ENCODE measurements around the gene HEPACAM2.

The HEPACAM2 gene

DNA sequence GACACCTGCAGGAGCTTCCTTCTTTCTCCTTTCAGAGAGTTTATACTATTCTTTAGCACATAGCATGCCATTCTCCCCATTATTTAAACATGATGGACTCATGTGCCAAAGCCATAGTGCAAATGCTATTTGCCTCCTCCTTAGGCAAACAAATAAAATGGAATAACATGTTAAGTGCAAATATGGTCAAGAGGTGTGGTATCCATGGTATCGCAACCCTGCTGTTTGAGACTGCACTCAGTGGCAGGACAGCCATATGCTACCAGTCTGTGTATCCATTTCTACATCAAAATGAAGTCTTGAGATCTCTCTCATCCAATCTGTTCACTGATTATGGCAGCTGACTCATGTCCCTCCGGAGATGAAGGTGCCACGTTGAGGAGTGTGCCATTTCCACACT, 22.8 kb downstream of the HEPACAM2 start:
- DNase-seq (ENCODE audit: low read depth in 1 of 2, low spot score in 1 of 2): no peak
- Histone ChIP-seq H3K4me3 (replicated peaks; ENCODE audit: insufficient read depth, low read length) (no peak overlapping the region), H3K27me3 (ENCODE audit: insufficient read depth, poor library complexity, severe bottlenecking) (peaks cover 4% of the 10 kb centered on the region), H3K27ac (replicated peaks) (no peak overlapping the region)
- TF ChIP-seq, protein P1, sequence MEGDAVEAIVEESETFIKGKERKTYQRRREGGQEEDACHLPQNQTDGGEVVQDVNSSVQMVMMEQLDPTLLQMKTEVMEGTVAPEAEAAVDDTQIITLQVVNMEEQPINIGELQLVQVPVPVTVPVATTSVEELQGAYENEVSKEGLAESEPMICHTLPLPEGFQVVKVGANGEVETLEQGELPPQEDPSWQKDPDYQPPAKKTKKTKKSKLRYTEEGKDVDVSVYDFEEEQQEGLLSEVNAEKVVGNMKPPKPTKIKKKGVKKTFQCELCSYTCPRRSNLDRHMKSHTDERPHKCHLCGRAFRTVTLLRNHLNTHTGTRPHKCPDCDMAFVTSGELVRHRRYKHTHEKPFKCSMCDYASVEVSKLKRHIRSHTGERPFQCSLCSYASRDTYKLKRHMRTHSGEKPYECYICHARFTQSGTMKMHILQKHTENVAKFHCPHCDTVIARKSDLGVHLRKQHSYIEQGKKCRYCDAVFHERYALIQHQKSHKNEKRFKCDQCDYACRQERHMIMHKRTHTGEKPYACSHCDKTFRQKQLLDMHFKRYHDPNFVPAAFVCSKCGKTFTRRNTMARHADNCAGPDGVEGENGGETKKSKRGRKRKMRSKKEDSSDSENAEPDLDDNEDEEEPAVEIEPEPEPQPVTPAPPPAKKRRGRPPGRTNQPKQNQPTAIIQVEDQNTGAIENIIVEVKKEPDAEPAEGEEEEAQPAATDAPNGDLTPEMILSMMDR (IDR thresholded peaks at IDR 0.05; ENCODE audit: insufficient read depth, low read length): no peak
- TF ChIP-seq POLR2AphosphoS5 (IDR thresholded peaks at IDR 0.05; ENCODE audit: low read depth) (no peak), GABPA (IDR thresholded peaks at IDR 0.05; ENCODE audit: low read depth) (no peak), REST (IDR thresholded peaks at IDR 0.05; ENCODE audit: insufficient replicate concordance, low read depth) (no peak), SPI1 (IDR thresholded peaks at IDR 0.05; ENCODE audit: borderline replicate concordance, low read depth) (no peak)

DNA sequence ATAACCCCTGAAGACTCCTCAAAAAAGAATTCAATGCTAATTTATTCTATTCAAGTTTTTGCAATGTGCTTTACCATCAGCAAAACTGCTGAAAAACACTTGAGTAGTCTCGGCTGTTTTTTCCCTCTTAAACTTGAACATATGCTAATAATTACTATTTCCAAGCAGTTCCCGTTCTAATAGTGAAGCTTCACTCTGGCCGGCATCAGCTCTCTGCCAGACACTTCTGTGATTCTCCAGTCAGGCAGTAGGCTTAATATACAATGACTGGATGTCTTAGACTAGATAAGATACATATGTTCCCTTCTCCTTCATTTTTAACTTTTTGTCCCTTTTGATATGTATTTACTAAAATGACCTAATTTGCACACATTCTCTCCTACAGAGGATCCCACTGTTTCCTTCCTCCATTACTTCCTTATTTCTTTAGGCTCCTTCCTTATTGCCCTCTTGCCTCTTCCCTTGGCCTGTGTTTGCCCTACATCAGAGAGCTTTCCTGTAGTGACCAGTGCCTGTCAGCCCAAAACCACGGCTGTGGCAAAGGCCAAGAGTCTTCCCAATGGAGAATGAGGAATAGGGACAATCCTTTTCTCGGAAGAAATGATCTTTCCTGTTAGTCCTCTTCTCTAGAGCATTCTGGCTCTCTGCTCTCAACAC, 23.5 kb downstream of the HEPACAM2 start:
- no peak for TF ChIP-seq REST (IDR thresholded peaks at IDR 0.05; ENCODE audit: insufficient replicate concordance, low read depth)
- TF ChIP-seq POLR2AphosphoS5 (IDR thresholded peaks at IDR 0.05; ENCODE audit: low read depth): no peak
- no peak for TF ChIP-seq SPI1 (IDR thresholded peaks at IDR 0.05; ENCODE audit: borderline replicate concordance, low read depth)
- no peak for TF ChIP-seq GABPA (IDR thresholded peaks at IDR 0.05; ENCODE audit: low read depth)
- TF ChIP-seq, protein P1 (IDR thresholded peaks at IDR 0.05; ENCODE audit: insufficient read depth, low read length): no peak
- H3K27me3 ChIP-seq (ENCODE audit: insufficient read depth, poor library complexity, severe bottlenecking): peaks cover 4% of the 10 kb centered on the region
- H3K27ac ChIP-seq (replicated peaks): no peak overlapping the region
- no peak overlapping the region for H3K4me3 ChIP-seq (replicated peaks; ENCODE audit: insufficient read depth, low read length)
- DNase-seq (ENCODE audit: low read depth in 1 of 2, low spot score in 1 of 2): no peak

DNA sequence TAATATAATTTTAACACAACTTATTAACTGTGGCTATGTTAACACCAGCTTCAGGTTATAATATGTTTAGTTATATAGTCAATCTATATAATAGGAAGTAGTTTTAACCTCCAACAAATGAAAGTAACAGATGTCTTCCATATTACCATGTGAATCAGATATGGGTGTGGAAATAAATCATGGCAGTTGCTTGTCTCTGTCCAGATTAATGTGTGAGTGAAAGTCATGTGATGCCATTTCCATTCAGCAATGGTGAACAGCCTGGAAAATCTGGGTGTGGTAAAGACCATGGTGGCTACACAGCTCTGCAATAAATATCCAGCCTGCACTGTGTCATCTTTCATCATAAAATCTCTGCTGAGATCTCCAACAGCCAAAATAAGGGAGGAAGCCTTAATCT, 27.8 kb downstream of the HEPACAM2 start:
- no peak overlapping the region for H3K27ac ChIP-seq (replicated peaks)
- TF ChIP-seq, protein P1 (IDR thresholded peaks at IDR 0.05; ENCODE audit: insufficient read depth, low read length): no peak
- TF ChIP-seq GABPA (IDR thresholded peaks at IDR 0.05; ENCODE audit: low read depth) (no peak), REST (IDR thresholded peaks at IDR 0.05; ENCODE audit: insufficient replicate concordance, low read depth) (no peak), SPI1 (IDR thresholded peaks at IDR 0.05; ENCODE audit: borderline replicate concordance, low read depth) (no peak), POLR2AphosphoS5 (IDR thresholded peaks at IDR 0.05; ENCODE audit: low read depth) (no peak)
- H3K4me3 ChIP-seq (replicated peaks; ENCODE audit: insufficient read depth, low read length): no peak overlapping the region
- H3K27me3 ChIP-seq (ENCODE audit: insufficient read depth, poor library complexity, severe bottlenecking): no peaks in the 10 kb centered on the region
- DNase-seq (ENCODE audit: low read depth in 1 of 2, low spot score in 1 of 2): no peak

All from HL-60 (cell line).